Measurements from ENCODE around the gene MRPL30. TPM values are rescaled to one million over a fixed set of nuclear protein-coding genes. Genes with fewer than 3 reads are reported as not detected.
"Not testable (repeated sequence)": the region's sequence is repeated elsewhere in the genome, so short reads cannot be mapped to it uniquely, and the experiment has no call there.

MRPL30 gene
- total RNA-seq, 1 donor from 2014 or later: 40.2 TPM

DNA sequence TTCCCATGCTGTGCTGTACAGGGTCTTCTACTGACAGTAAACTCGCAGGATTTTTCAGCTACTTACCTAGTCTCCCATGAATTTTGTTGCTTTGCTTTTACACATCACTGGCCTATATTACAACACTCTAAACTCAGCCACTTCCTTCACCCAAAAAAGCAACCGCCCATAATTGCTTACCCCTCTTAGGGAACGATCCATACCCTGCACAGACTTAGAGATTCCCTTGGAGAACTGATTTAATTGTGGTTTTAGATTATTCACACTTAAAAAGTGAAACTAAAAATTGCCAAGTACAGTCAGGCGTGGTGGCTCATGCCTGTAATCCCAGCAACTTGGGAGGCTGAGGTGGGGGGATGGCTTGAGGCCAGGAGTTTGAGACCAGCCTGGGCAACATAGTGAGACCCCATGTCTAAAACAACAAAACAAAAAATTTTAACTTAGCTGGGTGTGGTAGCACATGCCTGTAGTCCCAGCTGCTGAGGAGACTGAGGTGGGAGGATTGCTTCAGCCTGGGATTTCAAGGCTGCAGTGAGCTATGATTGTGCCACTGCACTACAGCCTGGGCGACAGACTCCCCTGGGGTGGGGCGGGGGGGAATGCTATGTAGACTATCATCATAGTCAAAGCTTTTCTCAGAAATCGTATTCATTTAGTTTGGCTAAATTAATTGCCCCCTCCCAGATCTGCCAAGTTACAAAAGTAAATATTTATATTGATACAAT, 19.3 kb downstream of the MRPL30 start:
- TF ChIP-seq, protein P1, sequence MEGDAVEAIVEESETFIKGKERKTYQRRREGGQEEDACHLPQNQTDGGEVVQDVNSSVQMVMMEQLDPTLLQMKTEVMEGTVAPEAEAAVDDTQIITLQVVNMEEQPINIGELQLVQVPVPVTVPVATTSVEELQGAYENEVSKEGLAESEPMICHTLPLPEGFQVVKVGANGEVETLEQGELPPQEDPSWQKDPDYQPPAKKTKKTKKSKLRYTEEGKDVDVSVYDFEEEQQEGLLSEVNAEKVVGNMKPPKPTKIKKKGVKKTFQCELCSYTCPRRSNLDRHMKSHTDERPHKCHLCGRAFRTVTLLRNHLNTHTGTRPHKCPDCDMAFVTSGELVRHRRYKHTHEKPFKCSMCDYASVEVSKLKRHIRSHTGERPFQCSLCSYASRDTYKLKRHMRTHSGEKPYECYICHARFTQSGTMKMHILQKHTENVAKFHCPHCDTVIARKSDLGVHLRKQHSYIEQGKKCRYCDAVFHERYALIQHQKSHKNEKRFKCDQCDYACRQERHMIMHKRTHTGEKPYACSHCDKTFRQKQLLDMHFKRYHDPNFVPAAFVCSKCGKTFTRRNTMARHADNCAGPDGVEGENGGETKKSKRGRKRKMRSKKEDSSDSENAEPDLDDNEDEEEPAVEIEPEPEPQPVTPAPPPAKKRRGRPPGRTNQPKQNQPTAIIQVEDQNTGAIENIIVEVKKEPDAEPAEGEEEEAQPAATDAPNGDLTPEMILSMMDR (IDR thresholded peaks at IDR 0.05; ENCODE audit: partially characterized antibody, unreplicated experiment): no peak
- DNase-seq: no peak
- Mint-ChIP-seq H3K27me3 (ENCODE audit: unreplicated experiment) (peaks cover 1% of the 10 kb centered on the region), H3K9me3 (ENCODE audit: unreplicated experiment) (no peaks in the 10 kb centered on the region), H3K4me1 (ENCODE audit: low read depth, unreplicated experiment) (no peaks in the 10 kb centered on the region), H3K4me3 (ENCODE audit: unreplicated experiment) (no peak overlapping the region), H3K36me3 (ENCODE audit: unreplicated experiment) (peaks cover 8% of the 10 kb centered on the region), H3K27ac (ENCODE audit: unreplicated experiment) (no peak overlapping the region)

DNA sequence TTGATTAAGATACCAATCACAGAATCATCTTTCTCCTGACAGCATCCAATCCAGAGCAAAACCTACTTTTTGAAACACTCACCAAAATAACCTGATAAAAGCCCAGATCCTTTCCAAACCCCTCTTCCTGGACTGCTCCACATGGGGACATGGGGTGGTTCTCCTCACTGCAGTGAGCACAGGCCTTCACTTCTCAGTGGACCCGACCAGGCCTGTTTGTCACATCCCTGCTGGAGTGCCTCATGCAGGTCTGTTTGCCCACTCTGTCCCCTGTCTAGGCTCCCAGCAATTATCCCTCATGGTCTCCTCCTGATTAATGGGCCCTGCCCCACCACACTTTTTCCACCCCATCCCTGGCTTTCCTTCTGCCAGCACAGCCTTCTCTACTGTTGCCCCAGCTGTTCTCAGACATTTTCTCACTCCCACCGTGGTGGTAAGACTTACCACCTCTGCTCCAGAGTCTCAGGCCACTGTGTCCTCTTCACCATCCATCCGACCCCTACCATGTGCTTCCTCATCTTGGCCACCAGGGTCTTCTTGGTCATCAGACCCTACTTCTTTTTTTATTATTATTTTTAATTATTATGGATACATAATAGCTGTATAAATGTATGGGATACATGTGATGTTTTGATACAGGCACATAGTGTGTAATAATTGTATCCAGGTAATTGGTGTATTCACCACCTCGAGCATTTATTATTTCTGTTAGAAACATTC, 21.1 kb downstream of the MRPL30 start:
- no peak for DNase-seq
- TF ChIP-seq, protein P1 (IDR thresholded peaks at IDR 0.05; ENCODE audit: partially characterized antibody, unreplicated experiment): peak; percentile 49
- Mint-ChIP-seq H3K4me3 (ENCODE audit: unreplicated experiment) (no peak overlapping the region), H3K27ac (ENCODE audit: unreplicated experiment) (no peak overlapping the region), H3K27me3 (ENCODE audit: unreplicated experiment) (peaks cover 1% of the 10 kb centered on the region), H3K9me3 (ENCODE audit: unreplicated experiment) (no peaks in the 10 kb centered on the region), H3K36me3 (ENCODE audit: unreplicated experiment) (peaks cover 20% of the 10 kb centered on the region), H3K4me1 (ENCODE audit: low read depth, unreplicated experiment) (no peaks in the 10 kb centered on the region)

DNA sequence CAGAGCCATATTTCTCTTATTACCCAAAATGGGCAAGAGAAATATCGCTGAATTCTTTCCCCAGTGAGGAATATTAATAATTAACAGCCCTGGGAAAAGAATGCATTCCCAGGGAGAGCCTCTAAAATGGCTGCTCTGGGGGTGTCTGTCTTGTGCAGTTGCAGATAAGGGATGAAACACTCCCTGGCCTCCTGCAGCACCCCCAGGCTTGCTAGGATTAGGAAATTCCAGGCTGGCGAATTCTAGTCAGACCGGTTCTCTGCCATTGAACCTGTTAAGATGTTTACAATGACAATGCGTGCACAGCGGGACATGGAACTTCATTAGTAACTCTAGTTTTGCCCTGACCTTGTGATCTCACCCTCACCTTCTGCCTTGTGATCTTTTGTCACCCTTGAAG, 24.5 kb downstream of the MRPL30 start:
- Mint-ChIP-seq H3K4me1 (ENCODE audit: low read depth, unreplicated experiment) (no peaks in the 10 kb centered on the region), H3K9me3 (ENCODE audit: unreplicated experiment) (peaks cover 1% of the 10 kb centered on the region), H3K27me3 (ENCODE audit: unreplicated experiment) (peaks cover 1% of the 10 kb centered on the region), H3K36me3 (ENCODE audit: unreplicated experiment) (peaks cover 30% of the 10 kb centered on the region), H3K4me3 (ENCODE audit: unreplicated experiment) (no peak overlapping the region), H3K27ac (ENCODE audit: unreplicated experiment) (no peak overlapping the region)
- TF ChIP-seq, protein P1 (IDR thresholded peaks at IDR 0.05; ENCODE audit: partially characterized antibody, unreplicated experiment): no peak
- no peak for DNase-seq

DNA sequence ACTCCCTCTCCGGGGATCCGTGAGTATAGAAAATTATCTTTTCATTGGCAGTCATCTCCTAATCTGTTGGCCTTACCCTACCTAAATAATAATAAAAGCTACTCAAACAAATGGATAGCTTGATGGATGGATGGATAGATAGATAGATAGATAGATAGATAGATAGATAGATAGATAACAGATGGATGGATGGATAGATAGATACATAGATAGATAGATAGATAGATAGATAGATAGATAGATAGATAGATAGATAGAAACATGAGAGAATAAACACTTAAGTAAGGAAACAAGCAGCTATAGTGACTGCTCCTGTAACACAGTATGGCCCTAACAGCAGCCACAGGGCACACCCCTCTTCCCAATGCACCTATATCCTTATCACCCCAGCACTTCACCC, 35.1 kb downstream of the MRPL30 start:
- Mint-ChIP-seq H3K36me3 (ENCODE audit: unreplicated experiment) (peaks cover 4% of the 10 kb centered on the region), H3K27me3 (ENCODE audit: unreplicated experiment) (no peaks in the 10 kb centered on the region), H3K4me1 (ENCODE audit: low read depth, unreplicated experiment) (no peaks in the 10 kb centered on the region), H3K4me3 (ENCODE audit: unreplicated experiment) (no peak overlapping the region), H3K27ac (ENCODE audit: unreplicated experiment) (no peak overlapping the region), H3K9me3 (ENCODE audit: unreplicated experiment) (no peaks in the 10 kb centered on the region)
- TF ChIP-seq, protein P1 (IDR thresholded peaks at IDR 0.05; ENCODE audit: partially characterized antibody, unreplicated experiment): no peak
- DNase-seq: no peak

DNA sequence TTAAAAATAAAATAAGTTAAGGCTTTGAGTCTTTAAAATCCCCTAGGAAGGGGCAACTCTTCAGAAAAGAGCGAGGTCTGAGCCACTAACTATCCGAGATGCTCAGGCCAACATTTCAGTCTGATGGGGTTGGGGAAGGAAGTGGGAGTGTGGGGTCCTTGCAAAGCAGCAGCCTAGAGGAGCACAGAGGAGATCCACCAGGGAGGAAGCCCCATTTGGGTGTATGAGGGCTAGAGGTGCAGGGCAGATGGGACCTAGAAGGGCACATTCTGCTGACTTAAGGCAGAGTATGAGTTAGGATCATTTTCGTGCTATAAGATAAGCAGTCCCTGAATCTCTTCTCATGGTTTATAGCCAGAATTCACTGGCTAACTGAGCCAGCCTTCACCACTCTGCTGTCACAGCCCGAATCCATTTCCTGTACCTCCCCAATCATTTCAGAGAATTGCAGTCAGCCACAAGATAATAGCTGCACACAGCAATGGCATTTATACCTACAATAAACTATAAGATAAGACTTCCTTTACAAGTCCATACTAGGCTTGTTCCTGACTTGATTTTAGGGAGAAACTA, 37.0 kb downstream of the MRPL30 start:
- H3K4me1 Mint-ChIP-seq (ENCODE audit: low read depth, unreplicated experiment): no peaks in the 10 kb centered on the region
- TF ChIP-seq, protein P1 (IDR thresholded peaks at IDR 0.05; ENCODE audit: partially characterized antibody, unreplicated experiment): no peak
- no peak overlapping the region for H3K27ac Mint-ChIP-seq (ENCODE audit: unreplicated experiment)
- H3K36me3 Mint-ChIP-seq (ENCODE audit: unreplicated experiment): peaks cover 4% of the 10 kb centered on the region
- no peak for DNase-seq
- H3K9me3 Mint-ChIP-seq (ENCODE audit: unreplicated experiment): no peaks in the 10 kb centered on the region
- H3K27me3 Mint-ChIP-seq (ENCODE audit: unreplicated experiment): no peaks in the 10 kb centered on the region
- no peak overlapping the region for H3K4me3 Mint-ChIP-seq (ENCODE audit: unreplicated experiment)

DNA sequence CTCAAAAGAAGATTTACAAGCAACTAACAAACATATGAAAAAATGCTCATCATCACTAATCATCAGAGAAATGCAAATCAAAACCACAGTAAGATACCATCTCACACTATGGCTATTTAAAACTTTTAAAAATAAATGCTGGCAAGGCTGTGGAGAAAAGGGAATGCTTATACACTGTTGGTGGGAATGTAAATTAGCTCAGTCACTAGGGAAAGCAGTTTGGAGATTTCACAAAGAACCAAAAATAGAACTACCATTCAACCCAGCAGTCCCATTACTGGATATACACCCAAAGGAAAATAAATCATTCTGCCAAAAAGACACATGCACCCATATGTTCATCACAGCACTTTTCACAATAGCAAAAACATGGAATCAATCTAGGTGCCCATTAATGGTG, 52.2 kb downstream of the MRPL30 start:
- H3K4me3 Mint-ChIP-seq (ENCODE audit: unreplicated experiment); H3K27ac Mint-ChIP-seq (ENCODE audit: unreplicated experiment); H3K4me1 Mint-ChIP-seq (ENCODE audit: low read depth, unreplicated experiment); DNase-seq; H3K27me3 Mint-ChIP-seq (ENCODE audit: unreplicated experiment); H3K36me3 Mint-ChIP-seq (ENCODE audit: unreplicated experiment): not testable (repeated sequence)
- peaks cover 10% of the 10 kb centered on the region for H3K9me3 Mint-ChIP-seq (ENCODE audit: unreplicated experiment)
